NCI-H2196 treated with DMSO at 0.1 percent for 48 hours (cell line): ENCODE measurements around the gene TMEM151A.

Experiments
- DNase-seq: peaks from one replicate; lab custom pipeline; 2025; ENCODE audit not compliant: unreplicated experiment; lab: John Stamatoyannopoulos, UW

TMEM151A gene

GRCh38 chr11:66282468-66283455, 8.9 kb upstream of the TMEM151A start:
- peak; percentile 94 for DNase-seq

GRCh38 chr11:66283461-66284105, 8.1 kb upstream of the TMEM151A start:
- DNase-seq = no peak

- DNase-seq = no peak
Observed at GRCh38 chr11:66284526-66285078, 7.1 kb upstream of the TMEM151A start.

- no peak for DNase-seq
Observed at GRCh38 chr11:66285250-66285947, 6.3 kb upstream of the TMEM151A start.

GRCh38 chr11:66286699-66287098, 5.0 kb upstream of the TMEM151A start:
- DNase-seq = no peak

- DNase-seq = no peak
Observed at GRCh38 chr11:66287211-66287888, 4.3 kb upstream of the TMEM151A start.

GRCh38 chr11:66287889-66288670, 3.6 kb upstream of the TMEM151A start:
- DNase-seq = no peak

- DNase-seq = peak; percentile 98
Observed at GRCh38 chr11:66288671-66289547, 2.8 kb upstream of the TMEM151A start, which contains the start of gene YIF1A. Gene YIF1A (minus strand): TSS chr11:66289143. CDS start chr11:66288985, 158 bp downstream.

GRCh38 chr11:66289548-66290329, 2.0 kb upstream of the TMEM151A start:
- DNase-seq = no peak

- no peak for DNase-seq
Observed at GRCh38 chr11:66290330-66290621, 1.4 kb upstream of the TMEM151A start.

GRCh38 chr11:66291303-66291705, 390 bp upstream of the TMEM151A start:
- no peak for DNase-seq

GRCh38 chr11:66292543-66293332, 1.0 kb downstream of the TMEM151A start:
- DNase-seq = no peak

- no peak for DNase-seq
Observed at GRCh38 chr11:66293352-66293751, 1.7 kb downstream of the TMEM151A start.

GRCh38 chr11:66293777-66294625, 2.3 kb downstream of the TMEM151A start:
- no peak for DNase-seq

GRCh38 chr11:66294626-66295620, 3.2 kb downstream of the TMEM151A start:
- no peak for DNase-seq
